HG02938 (cell line): Measurements from ENCODE around the gene KRT1.

Source experiments
- ATAC-seq: cut with Tn5 transposase; IDR thresholded peaks from one replicate; pipeline ENCODE4 v1.9.1; 2021; ENCODE audit warnings: mild to moderate bottlenecking, moderate library complexity; ENCODE audit not compliant: unreplicated experiment

The KRT1 gene

DNA sequence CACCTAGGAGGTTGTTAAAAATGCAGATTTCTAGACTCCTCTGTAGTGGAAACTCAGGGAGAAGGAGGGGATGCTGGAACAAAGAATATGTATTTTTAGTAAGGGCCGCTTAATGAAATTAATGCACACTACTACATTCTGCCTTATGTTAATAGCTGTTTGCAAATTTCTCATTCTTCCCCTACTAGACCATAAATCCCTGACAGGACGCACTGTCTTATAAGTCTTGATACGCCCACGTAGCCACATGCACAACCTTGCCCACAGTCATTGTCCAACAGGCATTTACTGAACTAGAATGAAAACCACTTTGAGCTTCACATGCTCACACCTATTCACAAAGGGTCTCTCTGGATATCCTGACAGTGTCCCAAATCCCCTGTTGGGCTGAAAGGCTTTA, 38.7 kb downstream of the KRT1 start:
- no peak for ATAC-seq

DNA sequence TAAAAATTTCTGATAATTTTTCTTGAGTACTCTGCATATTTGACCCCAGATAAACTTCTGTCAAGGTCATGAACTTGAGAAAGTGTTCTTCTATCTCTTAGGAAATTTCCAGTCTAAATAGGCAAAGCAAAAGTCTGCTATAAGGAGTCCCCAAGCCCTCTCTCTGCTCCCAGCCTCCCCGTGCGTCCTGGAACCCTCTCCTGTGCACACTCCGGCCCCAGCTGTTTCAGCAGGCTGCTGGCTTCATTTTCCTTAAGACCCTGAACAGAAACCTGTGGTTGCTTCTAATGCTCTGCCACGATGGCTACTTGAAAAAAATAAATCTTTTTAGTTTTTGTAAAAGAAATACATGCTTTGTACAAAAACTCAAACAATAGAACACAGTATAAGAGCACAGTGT, 42.9 kb downstream of the KRT1 start:
- ATAC-seq: no peak

DNA sequence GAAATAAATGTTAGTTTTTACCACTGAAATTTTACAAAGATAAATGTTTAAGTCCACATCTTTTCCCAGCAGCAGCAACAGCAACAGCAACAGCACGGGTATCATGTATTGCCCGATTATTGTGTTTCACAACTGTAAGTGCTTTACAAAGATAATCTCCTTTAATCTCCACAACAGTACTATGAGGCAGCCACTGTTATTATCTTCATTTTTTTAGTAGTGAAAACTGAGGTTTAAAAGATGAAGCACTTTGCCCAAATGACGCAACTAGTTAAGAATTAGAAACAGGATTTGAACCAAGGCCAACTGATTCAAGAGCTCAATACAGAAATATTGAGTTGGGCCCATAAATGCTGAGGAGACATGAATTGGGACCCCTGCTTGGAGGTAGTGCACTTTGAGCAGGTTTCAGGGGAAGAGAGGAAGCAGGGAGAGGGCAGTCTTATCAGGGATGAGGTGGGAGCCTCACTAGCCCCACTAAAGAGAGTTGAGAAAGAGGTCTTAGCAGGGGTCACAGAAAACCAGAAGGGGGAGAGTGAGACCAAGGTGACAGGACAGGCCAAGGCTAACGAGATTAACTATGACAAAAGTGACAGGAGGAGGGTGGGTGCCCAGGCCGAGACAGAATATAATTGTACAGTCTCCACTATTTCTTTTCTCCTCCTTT, 43.5 kb downstream of the KRT1 start:
- ATAC-seq: no peak

DNA sequence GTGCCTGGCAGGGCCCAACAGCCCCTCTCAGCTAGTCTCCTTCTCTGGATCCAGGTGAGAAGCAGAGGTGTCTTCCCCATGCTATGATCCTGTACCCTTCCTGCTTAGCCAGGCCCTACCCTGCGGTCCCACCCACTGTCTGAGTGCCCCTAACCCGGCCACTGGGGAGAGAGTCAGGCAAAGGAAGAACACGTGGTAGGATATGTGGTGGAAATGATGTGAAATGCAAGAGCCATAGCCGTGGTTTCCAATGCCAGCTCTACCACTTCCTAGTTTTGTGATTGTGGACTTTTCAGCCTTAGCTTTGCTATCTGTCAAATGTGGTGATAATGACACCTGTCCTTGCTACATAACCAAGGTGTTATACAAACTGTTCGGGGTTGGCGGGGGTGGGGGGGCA, 44.0 kb downstream of the KRT1 start:
- no peak for ATAC-seq

DNA sequence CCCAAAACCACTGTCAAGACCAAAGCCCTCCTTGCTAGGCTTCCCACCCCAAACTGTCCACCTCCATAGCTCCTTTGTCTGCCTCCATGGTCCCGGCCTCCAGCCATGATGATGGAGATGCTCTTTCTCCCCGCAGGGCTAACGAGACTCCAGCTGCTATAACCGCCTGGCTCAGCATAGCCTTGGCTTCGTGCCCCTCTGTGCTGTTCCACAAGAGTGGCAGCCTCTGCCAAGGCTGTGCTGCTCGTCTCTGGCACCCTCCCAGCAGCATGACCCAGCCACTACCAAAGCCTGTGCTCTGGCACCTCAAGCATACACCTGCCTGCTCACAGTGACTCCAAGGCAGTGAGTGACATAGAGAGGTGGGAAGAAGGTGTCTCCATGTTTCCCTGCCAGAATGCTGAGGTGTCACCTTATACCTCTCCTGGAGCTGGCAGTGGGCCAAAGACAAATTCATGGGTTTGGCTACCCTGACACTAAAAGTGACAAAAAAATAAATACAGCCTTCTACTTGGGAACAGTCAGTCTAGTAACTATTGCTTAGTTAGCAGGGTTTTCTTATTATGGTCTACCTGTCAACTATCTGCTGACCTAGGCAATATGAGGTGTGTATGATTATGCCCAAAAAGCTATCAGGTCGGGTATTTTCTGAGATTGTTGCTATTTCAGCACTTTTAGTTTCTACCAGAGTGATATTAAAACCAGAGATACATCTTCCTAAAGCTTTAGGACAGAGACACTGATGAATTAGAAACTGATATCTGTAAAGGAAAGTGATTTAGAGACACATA, 45.7 kb downstream of the KRT1 start:
- ATAC-seq: no peak

DNA sequence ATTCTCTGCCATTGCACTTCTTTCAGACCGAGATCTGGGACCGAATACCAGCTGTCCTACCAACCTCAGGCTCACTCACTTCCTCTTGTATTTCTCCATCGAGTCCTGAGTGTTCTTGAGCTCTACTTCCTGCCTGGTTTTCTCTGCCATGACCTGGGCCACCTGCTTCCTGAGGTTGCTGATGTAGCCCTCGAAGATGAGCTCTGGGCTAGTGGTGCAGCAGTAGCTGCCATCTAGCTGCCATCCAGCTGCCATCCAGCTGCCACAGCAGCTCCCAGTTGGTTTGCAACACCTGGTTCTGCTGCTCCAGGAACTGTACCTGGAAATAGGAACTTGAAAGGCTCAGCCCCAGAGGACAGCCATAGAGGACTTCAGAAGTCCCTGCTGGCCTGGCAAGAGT, 46.8 kb downstream of the KRT1 start:
- no peak for ATAC-seq

DNA sequence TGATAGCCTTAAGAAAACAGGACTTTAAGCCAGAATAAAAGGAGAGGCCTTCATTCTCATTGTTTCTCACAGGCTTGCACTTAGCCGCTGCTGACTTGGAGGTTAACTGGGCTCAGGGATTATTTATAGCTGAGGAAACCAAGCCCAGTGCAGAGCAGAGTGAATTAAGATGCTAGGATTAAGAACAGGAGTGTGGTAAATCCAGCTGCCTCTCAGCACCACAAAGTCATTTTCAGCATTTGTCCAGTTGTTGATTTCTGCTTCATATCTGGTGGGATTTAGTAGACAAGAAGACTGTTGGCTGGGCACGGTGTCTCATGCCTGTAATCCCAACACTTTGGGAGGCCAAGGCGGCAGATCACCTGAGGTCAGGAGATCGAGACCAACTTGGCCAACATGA, 47.6 kb downstream of the KRT1 start:
- no peak for ATAC-seq

DNA sequence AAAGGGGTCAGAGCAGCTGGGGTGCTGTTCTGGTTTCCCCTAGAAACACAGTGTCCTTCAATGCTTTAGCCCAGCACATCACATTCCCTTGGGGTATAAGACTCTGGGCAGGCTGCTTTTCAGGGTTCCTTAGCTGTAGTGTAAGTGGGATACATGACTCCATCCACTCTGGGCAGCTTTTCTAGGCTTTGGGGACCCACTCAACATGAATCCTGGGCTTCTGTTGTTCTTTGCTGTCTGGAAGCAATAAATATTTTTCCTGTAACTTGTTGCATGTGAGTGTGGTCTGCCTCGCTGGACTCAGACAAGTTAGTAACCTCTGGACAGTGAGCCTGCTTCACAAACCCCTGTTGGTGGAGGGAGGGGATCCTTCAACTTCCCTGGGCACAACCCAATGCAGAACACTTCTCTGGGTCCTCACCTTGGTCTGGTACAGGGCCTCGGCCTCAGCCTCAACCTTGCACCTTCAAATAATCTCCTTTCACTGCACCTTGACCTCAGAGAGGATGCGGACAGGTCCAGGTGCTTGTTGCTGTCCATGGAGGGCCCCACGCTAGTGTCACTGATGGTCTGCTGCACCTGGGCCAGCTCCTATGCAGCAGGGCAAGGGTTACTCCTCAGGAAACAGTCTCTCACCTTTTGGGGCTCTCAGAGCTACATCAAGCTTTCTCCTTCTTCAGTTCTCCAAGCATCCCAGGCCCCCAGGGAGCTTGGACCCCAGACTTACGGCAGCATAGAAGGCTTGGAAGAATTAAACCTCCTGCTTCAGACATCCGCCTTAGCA, 48.3 kb downstream of the KRT1 start:
- ATAC-seq: no peak

DNA sequence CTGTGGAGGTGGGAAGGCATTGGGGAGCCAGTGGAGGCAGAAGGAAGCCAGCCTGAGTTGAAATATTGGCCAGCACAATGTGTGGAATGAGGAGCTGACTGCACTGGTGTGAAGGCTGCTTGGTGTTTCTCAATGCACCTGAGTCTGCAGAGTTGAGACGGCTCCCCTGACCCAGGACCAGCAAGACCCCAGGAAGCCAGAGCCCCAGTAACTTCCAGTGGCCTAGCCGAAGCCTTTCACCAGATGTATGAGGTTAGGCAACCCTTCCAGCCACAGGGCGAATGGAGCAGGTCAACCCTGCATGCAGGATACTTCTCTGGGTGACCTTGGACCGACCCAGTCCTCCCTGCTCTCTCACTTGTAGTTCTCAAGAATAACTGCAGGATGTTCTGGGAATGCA, 48.9 kb downstream of the KRT1 start:
- no peak for ATAC-seq

DNA sequence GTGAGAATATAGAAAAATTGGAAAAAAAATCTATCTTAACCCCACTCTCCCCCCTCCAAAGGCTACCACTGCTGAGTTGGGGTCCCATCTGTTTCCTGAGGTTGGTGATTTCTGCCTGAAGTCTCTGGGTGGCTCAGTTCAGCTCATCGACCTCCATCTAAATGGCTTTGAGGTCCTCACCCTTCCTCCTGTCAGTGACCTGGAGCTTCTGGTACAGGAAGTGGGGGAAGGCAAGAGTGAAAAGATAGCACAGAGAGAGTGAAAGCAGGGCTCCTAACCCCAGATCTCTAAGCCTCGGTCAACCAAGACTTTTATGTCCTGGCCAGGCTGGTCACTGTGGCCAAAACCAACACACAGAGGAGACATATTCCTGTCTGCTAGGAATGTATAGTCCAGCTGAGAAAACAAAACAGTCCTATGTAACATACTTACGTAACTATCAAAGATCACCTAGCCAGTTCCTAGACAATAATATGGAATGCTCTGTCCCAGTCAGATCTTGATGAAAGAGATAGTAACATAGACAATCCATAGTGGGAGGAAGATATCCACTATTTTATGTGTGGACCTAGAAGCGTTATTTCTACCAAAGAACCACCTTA, 49.5 kb downstream of the KRT1 start:
- ATAC-seq: no peak

DNA sequence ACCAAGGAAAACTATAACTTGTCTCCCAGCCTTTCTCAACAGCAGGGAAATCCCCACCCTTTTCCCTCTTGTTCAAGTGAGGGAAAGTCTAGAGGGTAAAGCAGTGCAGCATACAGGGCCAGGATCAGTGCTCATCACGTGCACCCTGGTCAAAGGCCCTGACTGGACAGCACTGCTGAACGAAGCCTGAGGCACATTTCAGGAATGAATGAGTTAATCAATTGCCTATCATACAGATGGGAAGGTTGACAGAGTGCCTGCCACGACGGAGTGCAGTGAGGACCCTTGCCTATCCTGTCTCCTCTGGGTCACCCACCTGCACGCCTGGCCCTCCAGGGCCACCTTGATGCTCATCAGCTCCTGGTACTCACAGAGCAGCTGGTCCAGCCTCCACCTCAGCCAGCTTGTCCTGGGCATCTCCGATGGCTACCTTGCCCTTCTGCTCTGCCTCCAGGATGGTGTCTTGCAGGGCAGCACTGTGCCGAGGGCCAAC, 50.2 kb downstream of the KRT1 start:
- ATAC-seq: no peak

DNA sequence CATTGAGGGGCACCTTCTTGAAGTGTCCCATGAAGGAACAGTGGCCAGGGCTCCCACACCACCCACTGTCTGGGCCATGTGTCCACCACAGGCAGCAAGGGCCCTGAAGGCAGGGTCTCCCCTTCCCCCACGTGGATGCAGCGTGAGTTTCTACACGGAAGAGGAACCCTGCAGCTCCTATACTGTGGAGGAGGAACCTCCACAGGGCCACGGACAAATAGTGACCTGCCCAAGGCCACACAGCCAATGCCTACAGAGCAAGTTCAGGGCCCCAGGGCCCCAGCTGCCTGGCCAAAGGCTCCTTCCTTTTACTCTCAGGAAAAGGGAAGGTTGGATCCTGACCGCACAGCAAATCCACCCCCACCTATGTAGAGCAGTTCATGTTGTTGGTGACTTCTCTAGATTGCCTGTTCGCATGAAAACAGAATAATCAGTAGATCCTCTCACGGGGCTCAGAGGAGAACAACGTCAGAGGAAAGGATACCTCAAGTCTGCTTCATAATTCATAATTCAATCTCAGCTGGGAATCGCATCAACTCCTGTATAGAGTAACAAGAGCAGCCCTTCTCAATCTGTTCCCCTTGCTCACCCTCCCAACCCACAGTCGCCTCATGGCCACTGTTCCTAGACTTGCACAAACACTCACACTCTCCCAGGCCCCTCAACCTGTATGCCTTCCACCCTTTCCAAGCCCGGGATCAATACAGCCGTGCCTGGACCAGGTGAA, 50.8 kb downstream of the KRT1 start:
- ATAC-seq: no peak

DNA sequence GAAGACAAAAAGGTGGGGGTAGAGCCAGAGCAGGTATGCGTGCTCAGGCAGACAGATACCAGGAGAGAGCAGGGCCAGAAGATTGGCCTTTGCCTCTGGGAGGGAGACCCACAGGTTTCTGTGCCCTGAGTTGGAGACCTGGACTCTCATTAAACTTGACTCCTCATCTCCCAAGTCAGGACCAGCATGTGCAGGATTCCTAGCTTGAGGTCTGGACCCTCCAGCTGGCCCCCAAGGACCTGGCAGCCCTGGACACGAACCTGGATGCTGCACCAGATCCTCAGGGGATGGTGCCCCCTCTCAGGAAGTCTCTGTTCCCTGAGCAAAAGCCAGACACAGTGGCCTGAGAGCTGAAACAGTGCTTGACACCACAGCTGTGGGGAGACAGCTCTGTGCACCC, 51.4 kb downstream of the KRT1 start:
- ATAC-seq: no peak

DNA sequence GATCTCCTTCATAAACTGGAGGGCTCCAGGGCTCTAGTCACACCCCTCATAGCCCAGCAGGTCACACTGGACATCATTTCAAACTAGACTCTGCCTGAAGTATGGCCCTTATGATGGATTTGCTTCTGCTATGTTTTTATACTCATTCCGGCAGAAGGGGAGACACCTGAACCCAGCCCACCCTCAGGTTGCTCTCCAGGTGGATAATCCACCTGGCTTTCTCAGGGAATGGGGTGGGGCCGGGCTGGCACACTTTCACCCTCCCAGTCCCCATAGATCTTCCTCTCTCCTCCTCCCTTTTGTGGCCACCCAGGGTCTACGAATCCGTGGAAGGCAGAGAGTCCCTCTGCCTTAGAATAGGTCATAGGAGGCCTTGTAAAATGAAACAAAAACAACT, 52.1 kb downstream of the KRT1 start:
- ATAC-seq: no peak

DNA sequence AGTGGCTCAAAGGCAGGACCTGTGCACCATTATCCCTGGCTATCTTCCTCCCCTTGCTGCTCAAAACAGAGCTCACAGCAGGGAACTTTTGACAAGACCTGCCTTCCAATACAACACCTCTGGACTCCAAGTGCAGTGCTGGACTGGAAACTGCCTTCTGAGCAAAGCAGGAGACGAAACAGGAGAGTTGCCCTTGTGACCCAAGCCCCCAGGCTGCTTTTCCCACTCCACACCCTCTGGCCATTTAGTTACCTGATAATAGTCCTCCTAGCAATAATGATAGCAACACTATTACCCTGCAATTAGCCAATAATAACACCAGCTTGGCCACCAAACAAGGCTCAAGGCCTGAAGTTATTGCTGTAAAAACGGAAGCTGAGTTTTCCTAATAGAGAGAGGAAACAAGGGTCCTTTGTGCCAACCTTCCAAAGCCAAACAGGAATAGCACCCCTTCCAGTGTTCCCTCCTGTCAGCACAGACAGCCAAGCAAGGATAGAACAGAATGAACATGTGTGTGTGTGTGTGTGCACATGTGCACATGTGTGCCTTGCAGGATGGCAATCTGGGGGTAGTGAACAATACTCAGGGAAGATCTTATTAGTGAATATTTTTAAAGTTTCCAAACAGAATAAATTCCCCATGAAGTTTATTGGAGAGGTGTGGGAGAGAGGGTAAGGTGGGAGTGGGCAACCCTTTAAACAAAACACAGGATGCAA, 52.7 kb downstream of the KRT1 start:
- ATAC-seq: no peak
